ENCODE data around the gene DISP2. TPM values are rescaled to one million over a fixed set of nuclear protein-coding genes. Genes with fewer than 3 reads are reported as not detected.

The DISP2 gene
- total and polyA plus RNA-seq, 2 of the 8 experiments (the other 6 are each of a cell fraction or from before 2014, with no cell fraction given): 0.45 to 1.2 TPM

GRCh38 chr15:40329804-40330203, 28.2 kb upstream of the DISP2 start:
- Histone ChIP-seq H3K9ac (replicated peaks in 1 of 4; ENCODE audit: extremely low read depth in 1 of 4, low read depth in 3 of 4, low read length in 3 of 4) (no peak overlapping the region), H4K5ac (ENCODE audit: insufficient read length, low read depth, low read length) (no peak overlapping the region), H4K20me1 (replicated peaks in 1 of 2; ENCODE audit: control insufficient read depth in 1 of 2, insufficient read depth in 2 of 2, low read length in 2 of 2) (no peaks in the 10 kb centered on the region), H3K23ac (ENCODE audit: insufficient read length) (no peak overlapping the region), H3K79me1 (ENCODE audit: low read depth, low read length) (no peaks in the 10 kb centered on the region; the same call in 1 of the 2 replicates), H3K4me3 (ENCODE audit: extremely low read depth in 1 of 4, insufficient read depth in 2 of 4, low read depth in 3 of 4, low read length in 4 of 4) (no peak overlapping the region), H2BK15ac (ENCODE audit: low read length) (no peak overlapping the region), H2BK120ac (replicated peaks; ENCODE audit: low read depth, low read length) (no peak overlapping the region), H4K8ac (ENCODE audit: extremely low read depth, insufficient read depth, low read length) (no peak overlapping the region), H2AFZ (ENCODE audit: low read length) (no peak overlapping the region), H2AK5ac (ENCODE audit: low read depth, low read length) (no peak overlapping the region), H3K36me3 (ENCODE audit: control insufficient read depth in 2 of 4, insufficient read depth in 4 of 4, low read length in 3 of 4) (peaks cover 0 to 11% (median 0%) of the 10 kb centered on the region in 4 experiments; a peak in 3 of 8 replicates), H3K18ac (ENCODE audit: extremely low read depth, low read length) (no peak overlapping the region), H3K56ac (replicated peaks; ENCODE audit: insufficient read length, low read depth, low read length) (no peak overlapping the region), H3K14ac (ENCODE audit: insufficient read length) (no peak overlapping the region), H3K4ac (replicated peaks; ENCODE audit: insufficient read length, low read depth, low read length) (no peak overlapping the region), H4K91ac (replicated peaks; ENCODE audit: insufficient read length, low read length) (no peak overlapping the region), H3K27ac (ENCODE audit: low read depth, low read length) (no peak overlapping the region), H3K4me1 (replicated peaks in 1 of 4; ENCODE audit: control insufficient read depth in 3 of 4, insufficient read depth in 4 of 4, low read length in 3 of 4) (peaks cover 26 to 41% (median 29%) of the 10 kb centered on the region in 4 experiments), H3K4me2 (ENCODE audit: insufficient read depth in 1 of 2, low read depth in 2 of 2, low read length in 2 of 2) (no peak overlapping the region), H2BK12ac (ENCODE audit: low read depth, low read length) (no peak overlapping the region), H3K27me3 (replicated peaks in 1 of 4; ENCODE audit: control insufficient read depth in 3 of 4, extremely low read depth in 1 of 4, insufficient read depth in 3 of 4, low read length in 3 of 4) (peaks cover 0 to 6% (median 0%) of the 10 kb centered on the region in 4 experiments; a peak in 1 of 7 replicates), H3K23me2 (ENCODE audit: low read depth, low read length) (peaks cover 2% of the 10 kb centered on the region), H2BK5ac (ENCODE audit: low read depth, low read length) (no peak overlapping the region), H3K9me3 (ENCODE audit: insufficient read depth in 2 of 2, low read depth in 1 of 2, low read length in 1 of 2) (no peaks in the 10 kb centered on the region; a peak in 1 of 4 replicates), H2BK20ac (ENCODE audit: low read length) (no peak overlapping the region), H3K79me2 (ENCODE audit: control insufficient read depth in 1 of 2, insufficient read depth in 2 of 2, low read length in 2 of 2) (peaks cover 0 to 12% of the 10 kb centered on the region in 2 experiments; a peak in 2 of 4 replicates)
- DNase-seq (ENCODE audit: low read depth in 1 of 2, low spot score in 2 of 2) (no peak), FAIRE-seq (no peak)
- 95% methylated on average over 7 of the region's 7 CpGs; no CpG with 5 or more reads in 1 of the 2 experiments for WGBS, 2 experiments (ENCODE audit: extremely low coverage in 1 of 2, insufficient coverage in 1 of 2, insufficient read length in 1 of 2, insufficient replicate concordance in 2 of 2, low coverage in 1 of 2, low lambda C conversion rate in 2 of 2, missing lambda C conversion rate in 1 of 2)
- POLR2A ChIA-PET (ENCODE audit: partially characterized antibody): interaction anchor here (0.9 to 5.6 kb wide), 3 partner anchors 8 to 100 kb away, joined by 3 to 66 read pairs (median 3); partner anchors contain the start of genes CCDC9B and PLCB2
- CTCF ChIA-PET (ENCODE audit: partially characterized antibody): interaction anchor here (1.0 to 21.1 kb wide), 7 partner anchors 8 to 93 kb away, joined by 3 to 295 read pairs (median 15); partner anchors contain the start of genes CCDC9B and PLCB2
- TF ChIP-seq ASH2L (IDR thresholded peaks at IDR 0.05; ENCODE audit: low read length) (no peak), SIN3A (conservative IDR thresholded peaks at IDR 0.05 in 1 of 2, IDR thresholded peaks at IDR 0.05 in 1 of 2; ENCODE audit: low read depth in 1 of 2, low read length in 2 of 2) (no peak), NRF1 (IDR thresholded peaks at IDR 0.05; ENCODE audit: low read depth, low read length) (no peak), TAF7 (optimal IDR thresholded peaks at IDR 0.05; ENCODE audit: borderline replicate concordance, low read depth, low read length) (no peak), TBP (IDR thresholded peaks at IDR 0.05; ENCODE audit: low read depth, low read length) (no peak), FOSL1 (IDR thresholded peaks at IDR 0.05; ENCODE audit: insufficient read depth, low read depth, low read length) (no peak)

All from H1 (cell line).